Measurements from ENCODE around the gene PAFAH1B1.
"Not testable (repeated sequence)": the region's sequence is repeated elsewhere in the genome, so short reads cannot be mapped to it uniquely, and the experiment has no call there.

The PAFAH1B1 gene

GRCh38 chr17:2672026-2672425, 78.6 kb downstream of the PAFAH1B1 start:
- TF ChIP-seq CTCF (IDR thresholded peaks at IDR 0.05; ENCODE audit: low read depth, low read length) = no peak
- no peak for TF ChIP-seq EZH2phosphoT487 (IDR thresholded peaks at IDR 0.05; ENCODE audit: low read depth)
- H3K4me2 ChIP-seq (ENCODE audit: low read length) = no peak overlapping the region
- H3K9me3 ChIP-seq (ENCODE audit: insufficient read depth, low read length) = no peaks in the 10 kb centered on the region
- H3K9ac ChIP-seq (ENCODE audit: low read length) = no peak overlapping the region
- H2AFZ ChIP-seq (ENCODE audit: low read depth, low read length) = no peak overlapping the region
- no peaks in the 10 kb centered on the region for H3K4me1 ChIP-seq (ENCODE audit: low read length)
- H3K79me2 ChIP-seq (ENCODE audit: low read length) = 0 out of 2 replicates have a peak, but pooled peaks cover 4% of the 10 kb centered on the region
- peaks cover 30% of the 10 kb centered on the region for H3K36me3 ChIP-seq (replicated peaks; ENCODE audit: low read depth, low read length)
- no peaks in the 10 kb centered on the region for H3K27me3 ChIP-seq (ENCODE audit: low read depth, low read length)
- no peaks in the 10 kb centered on the region for H4K20me1 ChIP-seq (ENCODE audit: insufficient read depth, low read length)
- no peak overlapping the region for H3K4me3 ChIP-seq (ENCODE audit: low read length)
- H3K27ac ChIP-seq (ENCODE audit: low read length) = no peak overlapping the region

- H3K27me3 ChIP-seq (ENCODE audit: low read depth, low read length); H2AFZ ChIP-seq (ENCODE audit: low read depth, low read length); H4K20me1 ChIP-seq (ENCODE audit: insufficient read depth, low read length); H3K9ac ChIP-seq (ENCODE audit: low read length); H3K4me1 ChIP-seq (ENCODE audit: low read length); H3K4me3 ChIP-seq (ENCODE audit: low read length); H3K4me2 ChIP-seq (ENCODE audit: low read length); H3K9me3 ChIP-seq (ENCODE audit: insufficient read depth, low read length); H3K27ac ChIP-seq (ENCODE audit: low read length); H3K79me2 ChIP-seq (ENCODE audit: low read length): not testable (repeated sequence)
- H3K36me3 ChIP-seq (replicated peaks; ENCODE audit: low read depth, low read length) = peaks cover 27% of the 10 kb centered on the region
Observed at GRCh38 chr17:2679247-2679646, 85.8 kb downstream of the PAFAH1B1 start.

- H2AFZ ChIP-seq (ENCODE audit: low read depth, low read length) = no peak overlapping the region
- no peaks in the 10 kb centered on the region for H3K4me1 ChIP-seq (ENCODE audit: low read length)
- no peaks in the 10 kb centered on the region for H3K27me3 ChIP-seq (ENCODE audit: low read depth, low read length)
- no peaks in the 10 kb centered on the region for H4K20me1 ChIP-seq (ENCODE audit: insufficient read depth, low read length)
- H3K9me3 ChIP-seq (ENCODE audit: insufficient read depth, low read length) = no peaks in the 10 kb centered on the region
- H3K27ac ChIP-seq (ENCODE audit: low read length) = no peak overlapping the region
- H3K36me3 ChIP-seq (replicated peaks; ENCODE audit: low read depth, low read length) = peaks cover 24% of the 10 kb centered on the region
- no peak overlapping the region for H3K9ac ChIP-seq (ENCODE audit: low read length)
- H3K4me3 ChIP-seq (ENCODE audit: low read length) = no peak overlapping the region
- no peaks in the 10 kb centered on the region for H3K79me2 ChIP-seq (ENCODE audit: low read length)
- H3K4me2 ChIP-seq (ENCODE audit: low read length) = no peak overlapping the region
- no peak for TF ChIP-seq EZH2phosphoT487 (IDR thresholded peaks at IDR 0.05; ENCODE audit: low read depth)
- no peak for TF ChIP-seq CTCF (IDR thresholded peaks at IDR 0.05; ENCODE audit: low read depth, low read length)
Observed at GRCh38 chr17:2680961-2681360, 87.5 kb downstream of the PAFAH1B1 start.

- Histone ChIP-seq H3K9me3 (ENCODE audit: insufficient read depth, low read length) (no peaks in the 10 kb centered on the region), H3K36me3 (replicated peaks; ENCODE audit: low read depth, low read length) (peaks cover 24% of the 10 kb centered on the region), H2AFZ (ENCODE audit: low read depth, low read length) (no peak overlapping the region), H4K20me1 (ENCODE audit: insufficient read depth, low read length) (no peaks in the 10 kb centered on the region), H3K9ac (ENCODE audit: low read length) (no peak overlapping the region), H3K4me1 (ENCODE audit: low read length) (no peaks in the 10 kb centered on the region), H3K27ac (ENCODE audit: low read length) (no peak overlapping the region), H3K27me3 (ENCODE audit: low read depth, low read length) (no peaks in the 10 kb centered on the region), H3K4me2 (ENCODE audit: low read length) (no peak overlapping the region), H3K4me3 (ENCODE audit: low read length) (no peak overlapping the region), H3K79me2 (ENCODE audit: low read length) (no peaks in the 10 kb centered on the region)
- no peak for TF ChIP-seq CTCF (IDR thresholded peaks at IDR 0.05; ENCODE audit: low read depth, low read length)
- TF ChIP-seq EZH2phosphoT487 (IDR thresholded peaks at IDR 0.05; ENCODE audit: low read depth) = no peak
Observed at GRCh38 chr17:2681650-2682049, 88.2 kb downstream of the PAFAH1B1 start.

Measured in OCI-LY3 (cell line).